ENCODE data around the gene SETD2. TPM values are rescaled to one million over a fixed set of nuclear protein-coding genes. Genes with fewer than 3 reads are reported as not detected.

The SETD2 gene
- total RNA-seq, 4 donors from 2014 or later = 42.9 to 59.6 (median 47.7) TPM

DNA sequence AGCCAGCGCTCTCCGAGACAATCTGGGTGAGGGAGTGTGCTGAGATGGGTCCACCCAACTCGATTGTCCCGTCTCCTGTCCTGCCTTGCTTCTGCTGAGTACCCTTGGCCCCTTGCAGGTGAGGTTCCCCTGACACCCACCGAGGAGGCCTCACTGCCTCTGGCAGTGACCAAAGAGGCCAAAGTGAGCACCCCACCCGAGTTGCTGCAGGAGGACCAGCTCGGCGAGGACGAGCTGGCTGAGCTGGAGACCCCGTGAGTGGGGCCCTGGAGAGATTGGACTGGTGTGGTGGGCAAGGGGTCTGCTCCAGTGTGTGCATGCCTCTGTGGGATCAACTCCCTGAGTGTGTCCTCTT is 160.9 kb downstream of the SETD2 start:
- 89 to 96% methylated on average over 10 of the region's 10 CpGs for WGBS, 2 donors
- no peak overlapping the region for H3K4me3 ChIP-seq (ENCODE audit: low read depth, poor library complexity, severe bottlenecking)
- intact Hi-C loops (cut with DNase I; ENCODE audit: low total_unique reads) = loop anchor here (5.0 kb wide), 1 partner anchor 76 kb away; no protein-coding TSS in a partner anchor
- DNase-seq (ENCODE audit: low spot score in 2 of 2) = peak in 1 of 2 donors; percentile 80
- TF ChIP-seq, protein P1, sequence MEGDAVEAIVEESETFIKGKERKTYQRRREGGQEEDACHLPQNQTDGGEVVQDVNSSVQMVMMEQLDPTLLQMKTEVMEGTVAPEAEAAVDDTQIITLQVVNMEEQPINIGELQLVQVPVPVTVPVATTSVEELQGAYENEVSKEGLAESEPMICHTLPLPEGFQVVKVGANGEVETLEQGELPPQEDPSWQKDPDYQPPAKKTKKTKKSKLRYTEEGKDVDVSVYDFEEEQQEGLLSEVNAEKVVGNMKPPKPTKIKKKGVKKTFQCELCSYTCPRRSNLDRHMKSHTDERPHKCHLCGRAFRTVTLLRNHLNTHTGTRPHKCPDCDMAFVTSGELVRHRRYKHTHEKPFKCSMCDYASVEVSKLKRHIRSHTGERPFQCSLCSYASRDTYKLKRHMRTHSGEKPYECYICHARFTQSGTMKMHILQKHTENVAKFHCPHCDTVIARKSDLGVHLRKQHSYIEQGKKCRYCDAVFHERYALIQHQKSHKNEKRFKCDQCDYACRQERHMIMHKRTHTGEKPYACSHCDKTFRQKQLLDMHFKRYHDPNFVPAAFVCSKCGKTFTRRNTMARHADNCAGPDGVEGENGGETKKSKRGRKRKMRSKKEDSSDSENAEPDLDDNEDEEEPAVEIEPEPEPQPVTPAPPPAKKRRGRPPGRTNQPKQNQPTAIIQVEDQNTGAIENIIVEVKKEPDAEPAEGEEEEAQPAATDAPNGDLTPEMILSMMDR (IDR thresholded peaks at IDR 0.05) = no peak
- TF ChIP-seq POLR2A (IDR thresholded peaks at IDR 0.05) = no peak

DNA sequence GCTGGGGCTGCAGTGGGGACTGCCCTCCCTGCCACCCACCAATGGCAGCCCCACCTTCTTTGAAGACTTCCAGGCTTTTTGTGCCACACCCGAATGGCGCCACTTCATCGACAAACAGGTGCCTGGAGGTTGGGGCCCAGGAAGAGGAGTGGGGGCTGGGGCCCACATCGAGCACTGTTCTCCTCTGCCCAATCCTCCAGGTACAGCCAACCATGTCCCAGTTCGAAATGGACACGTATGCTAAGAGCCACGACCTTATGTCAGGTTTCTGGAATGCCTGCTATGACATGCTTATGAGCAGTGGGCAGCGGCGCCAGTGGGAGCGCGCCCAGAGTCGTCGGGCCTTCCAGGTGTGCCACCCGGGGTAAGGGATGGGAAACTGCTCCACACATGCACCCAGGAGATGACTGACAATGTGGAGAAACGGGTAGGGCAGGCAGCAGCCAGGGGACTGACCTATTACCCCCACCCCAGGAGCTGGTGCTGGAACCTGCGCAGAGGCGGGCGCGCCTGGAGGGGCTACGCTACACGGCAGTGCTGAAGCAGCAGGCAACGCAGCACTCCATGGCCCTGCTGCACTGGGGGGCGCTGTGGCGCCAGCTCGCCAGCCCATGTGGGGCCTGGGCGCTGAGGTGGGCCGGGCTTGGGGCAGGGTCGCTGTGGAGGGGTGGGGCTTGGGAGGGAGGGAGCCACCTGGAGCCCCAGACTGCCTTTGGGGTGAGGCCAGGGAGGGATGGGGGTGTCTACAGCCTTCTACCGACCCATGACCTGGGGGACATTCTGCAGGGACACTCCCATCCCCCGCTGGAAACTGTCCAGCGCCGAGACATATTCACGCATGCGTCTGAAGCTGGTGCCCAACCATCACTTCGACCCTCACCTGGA is 161.5 kb downstream of the SETD2 start:
- intact Hi-C loops (cut with DNase I; ENCODE audit: low total_unique reads) = loop anchor here (5.0 kb wide), 1 partner anchor 75 kb away; no protein-coding TSS in a partner anchor
- 70 to 71% methylated on average over 32 to 33 of the region's 35 CpGs for WGBS, 2 donors
- DNase-seq (ENCODE audit: low spot score in 2 of 2) = peak in 1 of 2 donors; percentile 85
- TF ChIP-seq POLR2A (IDR thresholded peaks at IDR 0.05) = no peak
- TF ChIP-seq, protein P1 (IDR thresholded peaks at IDR 0.05) = no peak
- no peak overlapping the region for H3K4me3 ChIP-seq (ENCODE audit: low read depth, poor library complexity, severe bottlenecking)

DNA sequence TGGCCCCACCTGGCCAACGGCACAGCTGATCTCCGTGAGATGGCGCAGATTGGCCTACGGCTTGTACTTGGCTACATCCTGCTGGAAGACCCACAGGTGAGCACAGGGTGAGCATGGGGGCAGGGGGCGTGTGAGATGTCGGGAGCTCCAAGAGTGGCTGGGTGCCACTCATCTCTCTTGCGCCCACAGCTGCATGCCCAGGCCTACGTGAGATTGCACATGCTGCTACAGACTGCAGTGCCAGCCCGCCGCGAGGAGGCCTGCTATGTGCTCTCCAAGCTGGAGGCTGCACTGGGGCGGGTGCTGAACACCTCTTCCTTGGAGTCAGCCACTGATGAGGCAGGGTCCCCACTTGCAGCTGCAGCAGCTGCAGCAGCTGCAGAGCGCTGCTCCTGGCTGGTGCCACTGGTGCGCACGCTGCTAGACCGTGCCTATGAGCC is 162.2 kb downstream of the SETD2 start:
- DNase-seq (ENCODE audit: low spot score in 2 of 2) = peak in 1 of 2 donors; percentile 78
- 78 to 84% methylated on average over 15 to 16 of the region's 16 CpGs for WGBS, 2 donors
- intact Hi-C loops (cut with DNase I; ENCODE audit: low total_unique reads) = loop anchor here (5.0 kb wide), 1 partner anchor 74 kb away; no protein-coding TSS in a partner anchor
- TF ChIP-seq, protein P1 (IDR thresholded peaks at IDR 0.05) = no peak
- H3K4me3 ChIP-seq (ENCODE audit: low read depth, poor library complexity, severe bottlenecking) = no peak overlapping the region

DNA sequence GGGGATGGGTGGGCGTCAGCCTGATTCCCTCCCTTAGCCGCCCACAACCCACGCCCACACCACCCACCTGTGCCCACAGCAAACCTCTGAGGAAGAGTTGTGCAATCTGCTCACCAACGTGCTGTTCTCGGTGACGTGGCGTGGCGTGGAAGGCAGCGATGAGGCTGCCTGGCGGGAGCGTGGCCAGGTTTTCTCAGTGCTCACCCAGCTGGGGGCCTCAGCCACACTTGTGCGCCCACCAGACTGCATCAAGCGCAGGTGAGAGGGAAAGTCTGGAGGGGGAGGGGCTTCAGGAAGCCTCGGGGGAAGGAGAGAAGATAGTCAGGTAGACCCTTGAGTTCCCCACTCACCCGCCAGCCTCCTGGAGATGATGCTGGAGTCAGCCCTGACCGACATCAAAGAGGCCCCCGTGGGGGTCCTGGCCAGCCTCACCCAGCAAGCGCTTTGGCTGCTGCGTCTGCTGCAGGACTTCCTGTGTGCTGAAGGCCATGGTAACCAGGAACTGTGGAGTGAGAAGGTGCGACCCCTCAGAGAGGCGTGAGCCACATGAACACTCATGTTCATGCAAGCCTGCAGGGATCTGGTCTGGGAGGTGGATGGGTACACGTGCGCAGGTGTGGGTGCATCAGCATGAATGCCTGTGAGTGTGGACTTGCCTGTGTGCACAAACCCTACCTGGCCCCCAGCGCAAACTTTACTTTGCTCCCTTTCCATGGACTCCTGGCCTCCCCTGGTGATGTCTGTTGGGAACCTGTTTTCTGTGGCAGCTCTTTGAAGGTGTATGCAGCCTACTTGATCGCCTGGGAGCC is 162.8 kb downstream of the SETD2 start:
- 84 to 92% methylated on average over 25 of the region's 25 CpGs for WGBS, 2 donors
- no peak overlapping the region for H3K4me3 ChIP-seq (ENCODE audit: low read depth, poor library complexity, severe bottlenecking)
- DNase-seq (ENCODE audit: low spot score in 2 of 2) = no peak
- TF ChIP-seq, protein P1 (IDR thresholded peaks at IDR 0.05) = no peak
- no peak for TF ChIP-seq POLR2A (IDR thresholded peaks at IDR 0.05)
- intact Hi-C loops (cut with DNase I; ENCODE audit: low total_unique reads) = loop anchor here (5.0 kb wide), 1 partner anchor 74 kb away; no protein-coding TSS in a partner anchor

DNA sequence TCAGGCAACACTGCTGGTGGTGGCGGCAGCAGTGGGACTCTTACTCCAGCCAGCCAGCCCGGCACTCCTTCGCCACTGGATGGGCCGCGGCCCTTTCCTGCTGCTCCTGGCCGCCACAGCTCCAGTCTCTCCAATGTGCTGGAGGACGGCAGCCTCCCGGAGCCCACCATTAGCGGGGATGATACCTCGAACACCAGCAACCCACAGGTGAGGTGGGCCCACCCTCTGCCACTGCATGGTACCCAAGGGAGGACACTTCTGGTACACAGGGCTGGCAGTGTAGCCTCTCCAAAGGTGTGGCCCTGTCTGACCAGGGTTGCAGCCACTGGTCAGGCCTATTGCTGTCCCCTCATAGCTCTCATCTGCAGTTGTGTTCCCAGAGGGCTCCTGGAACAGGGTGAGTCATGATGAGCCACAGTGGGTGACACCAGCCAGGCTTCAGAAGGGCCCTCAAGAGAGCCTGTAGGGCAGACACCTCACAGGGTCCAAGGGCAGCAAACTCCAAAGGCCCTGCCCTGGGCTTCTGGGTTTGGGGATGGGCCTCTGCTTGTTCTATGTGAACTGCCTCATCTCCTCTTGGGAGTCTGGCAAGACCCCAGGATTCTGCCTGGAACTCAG is 163.6 kb downstream of the SETD2 start:
- H3K4me3 ChIP-seq (ENCODE audit: low read depth, poor library complexity, severe bottlenecking) = no peak overlapping the region
- 94 to 100% methylated on average over 1 to 9 of the region's 10 CpGs for WGBS, 2 donors
- TF ChIP-seq, protein P1 (IDR thresholded peaks at IDR 0.05) = no peak
- no peak for TF ChIP-seq POLR2A (IDR thresholded peaks at IDR 0.05)
- intact Hi-C loops (cut with DNase I; ENCODE audit: low total_unique reads) = loop anchor here (5.0 kb wide), 1 partner anchor 73 kb away; no protein-coding TSS in a partner anchor
- DNase-seq (ENCODE audit: low spot score in 2 of 2) = no peak

Data from lower leg skin (tissue), 4 donors.